ENCODE results near the gene ZG16B. TPM values are rescaled to one million over a fixed set of nuclear protein-coding genes. Genes with fewer than 3 reads are reported as not detected.

ZG16B gene
- polyA plus RNA-seq, 1 experiment: 0.10 TPM

GRCh38 chr16:2856686-2857450 lies 26.8 kb downstream of the ZG16B start:
- peaks cover 10% of the 10 kb centered on the region for H3K27me3 ChIP-seq (ENCODE audit: control insufficient read depth, insufficient read depth, low read length)
- ChIA-PET POLR2A (no interaction called here), CTCF (interaction anchor here (1.3 to 4.8 kb wide), 2 partner anchors 11 to 18 kb away, joined by 6 to 25 read pairs; no protein-coding TSS in a partner anchor)
- H3K36me3 ChIP-seq (ENCODE audit: control insufficient read depth, insufficient read depth, low read length): no peaks in the 10 kb centered on the region
- TF ChIP-seq, protein P1, sequence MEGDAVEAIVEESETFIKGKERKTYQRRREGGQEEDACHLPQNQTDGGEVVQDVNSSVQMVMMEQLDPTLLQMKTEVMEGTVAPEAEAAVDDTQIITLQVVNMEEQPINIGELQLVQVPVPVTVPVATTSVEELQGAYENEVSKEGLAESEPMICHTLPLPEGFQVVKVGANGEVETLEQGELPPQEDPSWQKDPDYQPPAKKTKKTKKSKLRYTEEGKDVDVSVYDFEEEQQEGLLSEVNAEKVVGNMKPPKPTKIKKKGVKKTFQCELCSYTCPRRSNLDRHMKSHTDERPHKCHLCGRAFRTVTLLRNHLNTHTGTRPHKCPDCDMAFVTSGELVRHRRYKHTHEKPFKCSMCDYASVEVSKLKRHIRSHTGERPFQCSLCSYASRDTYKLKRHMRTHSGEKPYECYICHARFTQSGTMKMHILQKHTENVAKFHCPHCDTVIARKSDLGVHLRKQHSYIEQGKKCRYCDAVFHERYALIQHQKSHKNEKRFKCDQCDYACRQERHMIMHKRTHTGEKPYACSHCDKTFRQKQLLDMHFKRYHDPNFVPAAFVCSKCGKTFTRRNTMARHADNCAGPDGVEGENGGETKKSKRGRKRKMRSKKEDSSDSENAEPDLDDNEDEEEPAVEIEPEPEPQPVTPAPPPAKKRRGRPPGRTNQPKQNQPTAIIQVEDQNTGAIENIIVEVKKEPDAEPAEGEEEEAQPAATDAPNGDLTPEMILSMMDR (IDR thresholded peaks at IDR 0.05; ENCODE audit: insufficient read depth, low read depth, low read length): no peak
- DNase-seq (ENCODE audit: low read depth): no peak
- H3K4me3 ChIP-seq (ENCODE audit: low read depth, low read length): no peak overlapping the region

GRCh38 chr16:2857451-2858244 lies 27.5 kb downstream of the ZG16B start, which contains the start of gene PRSS22:
Gene PRSS22, minus strand, starts transcription at chr16:2858170. Its CDS starts 66 bp downstream, at chr16:2858104.
- Histone ChIP-seq H3K27me3 (ENCODE audit: control insufficient read depth, insufficient read depth, low read length) (peaks cover 10% of the 10 kb centered on the region), H3K36me3 (ENCODE audit: control insufficient read depth, insufficient read depth, low read length) (no peaks in the 10 kb centered on the region), H3K4me3 (ENCODE audit: low read depth, low read length) (no peak within 1 kb of the TSS)
- TF ChIP-seq, protein P1 (IDR thresholded peaks at IDR 0.05; ENCODE audit: insufficient read depth, low read depth, low read length): no peak
- ChIA-PET CTCF (interaction anchor here (4.8 kb wide), 1 partner anchor 19 kb away, joined by 25 read pairs; no protein-coding TSS in a partner anchor), POLR2A (no interaction called here)
- DNase-seq (ENCODE audit: low read depth): no peak

- TF ChIP-seq, protein P1 (IDR thresholded peaks at IDR 0.05; ENCODE audit: insufficient read depth, low read depth, low read length): no peak
- H3K4me3 ChIP-seq (ENCODE audit: low read depth, low read length): no peak overlapping the region
- ChIA-PET POLR2A (no interaction called here), CTCF (no interaction called here)
- no peak for DNase-seq (ENCODE audit: low read depth)
- H3K27me3 ChIP-seq (ENCODE audit: control insufficient read depth, insufficient read depth, low read length): peaks cover 10% of the 10 kb centered on the region
- H3K36me3 ChIP-seq (ENCODE audit: control insufficient read depth, insufficient read depth, low read length): no peaks in the 10 kb centered on the region
Observed at GRCh38 chr16:2858245-2859025, 28.3 kb downstream of the ZG16B start.

DNA sequence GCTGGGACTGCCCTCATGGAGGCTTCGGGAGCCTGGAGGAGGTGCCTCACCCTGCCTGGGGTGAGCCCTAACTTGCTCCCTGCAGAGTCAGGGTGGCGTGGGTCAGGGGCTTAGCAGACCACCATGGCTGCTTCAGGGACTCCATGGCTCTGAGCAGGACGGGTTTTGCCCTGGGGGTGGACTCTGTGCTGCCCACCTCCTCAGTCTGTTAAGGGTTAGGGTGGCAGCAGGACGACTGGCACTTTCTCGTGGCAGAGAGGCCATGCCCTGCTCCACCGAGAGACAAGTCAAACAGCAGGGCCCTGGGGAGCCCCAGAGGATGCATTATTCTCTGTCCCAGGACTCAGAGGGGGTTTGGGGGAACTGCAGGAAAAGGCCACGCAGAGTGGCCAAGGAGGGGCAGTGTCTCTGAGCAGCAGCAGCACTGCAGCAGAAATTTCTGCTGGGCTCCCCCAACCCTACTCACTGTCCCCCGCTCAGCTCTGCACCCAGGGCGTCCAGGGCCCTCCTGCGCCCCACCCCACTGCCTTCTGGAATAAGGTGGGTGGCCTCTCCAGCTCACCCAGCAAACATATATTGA lies 29.7 kb downstream of the ZG16B start:
- Histone ChIP-seq H3K36me3 (ENCODE audit: control insufficient read depth, insufficient read depth, low read length) (no peaks in the 10 kb centered on the region), H3K4me3 (ENCODE audit: low read depth, low read length) (no peak overlapping the region), H3K27me3 (ENCODE audit: control insufficient read depth, insufficient read depth, low read length) (peaks cover 10% of the 10 kb centered on the region)
- POLR2A ChIA-PET: no interaction called here
- TF ChIP-seq, protein P1 (IDR thresholded peaks at IDR 0.05; ENCODE audit: insufficient read depth, low read depth, low read length): no peak
- no peak for DNase-seq (ENCODE audit: low read depth)
- CTCF ChIA-PET: interaction anchor here (1.1 kb wide), 1 partner anchor 22 kb away, joined by 5 read pairs; no protein-coding TSS in a partner anchor
